Gastrocnemius medialis (tissue), 4 donors: ENCODE results near the gene ARID1B.

Source experiments
- POLR2A ChIP-seq, 2 donors: fragments of 450-650 bp; IDR thresholded peaks; one replicate each; pipeline ENCODE4 v1.6.1; 2017; ENCODE audit warnings: antibody characterized with exemption in 2 of 2, mild to moderate bottlenecking in 2 of 2, moderate library complexity in 2 of 2
- TF ChIP-seq, protein P1 (sequence below), 5 experiments: fragments of 450-650 bp in 3 of 5; fragments of 200-600 bp in 2 of 5; sonication (generic) in 2 of 5; IDR thresholded peaks in 4 of 5; conservative IDR thresholded peaks in 1 of 5; 1 replicate in 4 of 5; 2 replicates in 1 of 5; pipeline ENCODE4 v1.5.1; 2016 to 2019; ENCODE audit warnings: antibody characterized with exemption in 5 of 5, mild to moderate bottlenecking in 3 of 5, moderate library complexity in 3 of 5

- TF ChIP-seq, protein P1, sequence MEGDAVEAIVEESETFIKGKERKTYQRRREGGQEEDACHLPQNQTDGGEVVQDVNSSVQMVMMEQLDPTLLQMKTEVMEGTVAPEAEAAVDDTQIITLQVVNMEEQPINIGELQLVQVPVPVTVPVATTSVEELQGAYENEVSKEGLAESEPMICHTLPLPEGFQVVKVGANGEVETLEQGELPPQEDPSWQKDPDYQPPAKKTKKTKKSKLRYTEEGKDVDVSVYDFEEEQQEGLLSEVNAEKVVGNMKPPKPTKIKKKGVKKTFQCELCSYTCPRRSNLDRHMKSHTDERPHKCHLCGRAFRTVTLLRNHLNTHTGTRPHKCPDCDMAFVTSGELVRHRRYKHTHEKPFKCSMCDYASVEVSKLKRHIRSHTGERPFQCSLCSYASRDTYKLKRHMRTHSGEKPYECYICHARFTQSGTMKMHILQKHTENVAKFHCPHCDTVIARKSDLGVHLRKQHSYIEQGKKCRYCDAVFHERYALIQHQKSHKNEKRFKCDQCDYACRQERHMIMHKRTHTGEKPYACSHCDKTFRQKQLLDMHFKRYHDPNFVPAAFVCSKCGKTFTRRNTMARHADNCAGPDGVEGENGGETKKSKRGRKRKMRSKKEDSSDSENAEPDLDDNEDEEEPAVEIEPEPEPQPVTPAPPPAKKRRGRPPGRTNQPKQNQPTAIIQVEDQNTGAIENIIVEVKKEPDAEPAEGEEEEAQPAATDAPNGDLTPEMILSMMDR (IDR thresholded peaks at IDR 0.05 in 4 of 5, conservative IDR thresholded peaks at IDR 0.05 in 1 of 5) = no peak
- no peak for TF ChIP-seq POLR2A (IDR thresholded peaks at IDR 0.05)
Observed at GRCh38 chr6:156757849-156758248, 19.3 kb upstream of the ARID1B start.
